Adipose tissue (tissue), 3 donors: ENCODE measurements around the gene TTN. TPM values are rescaled to one million over a fixed set of nuclear protein-coding genes. Genes with fewer than 3 reads are reported as not detected.

Experiments
- H3K27ac ChIP-seq: one replicate; pipeline ENCODE4 v1.5.1; 2013; ENCODE audit warnings: low read depth, low read length
- WGBS, 3 donors: extraction: QIAGEN DNeasy Blood & Tissue Kit; methylation state at CpG; one replicate each; pipeline ENCODE4 v1.1.7; 2013; 5-methylcytosine and 5-hydroxymethylcytosine counted together
- polyA plus RNA-seq, 3 donors: library from polyadenylated mRNA; stranded (reverse); fragments of 200-250 nt; gene quantifications; one replicate each; pipeline ENCODE4 v1.2.3, GENCODE V29; 2013
- donor health status: healthy with polysubstance abuse.
- donor health status: Bipolar disorder and iron deficiency.
- donor health status: healthy.

The TTN gene
- polyA plus RNA-seq: 1 to 10 TPM in 1 of 3 donors, under 1 TPM in 2; 0.03 to 1.9 (median 0.18) TPM

DNA sequence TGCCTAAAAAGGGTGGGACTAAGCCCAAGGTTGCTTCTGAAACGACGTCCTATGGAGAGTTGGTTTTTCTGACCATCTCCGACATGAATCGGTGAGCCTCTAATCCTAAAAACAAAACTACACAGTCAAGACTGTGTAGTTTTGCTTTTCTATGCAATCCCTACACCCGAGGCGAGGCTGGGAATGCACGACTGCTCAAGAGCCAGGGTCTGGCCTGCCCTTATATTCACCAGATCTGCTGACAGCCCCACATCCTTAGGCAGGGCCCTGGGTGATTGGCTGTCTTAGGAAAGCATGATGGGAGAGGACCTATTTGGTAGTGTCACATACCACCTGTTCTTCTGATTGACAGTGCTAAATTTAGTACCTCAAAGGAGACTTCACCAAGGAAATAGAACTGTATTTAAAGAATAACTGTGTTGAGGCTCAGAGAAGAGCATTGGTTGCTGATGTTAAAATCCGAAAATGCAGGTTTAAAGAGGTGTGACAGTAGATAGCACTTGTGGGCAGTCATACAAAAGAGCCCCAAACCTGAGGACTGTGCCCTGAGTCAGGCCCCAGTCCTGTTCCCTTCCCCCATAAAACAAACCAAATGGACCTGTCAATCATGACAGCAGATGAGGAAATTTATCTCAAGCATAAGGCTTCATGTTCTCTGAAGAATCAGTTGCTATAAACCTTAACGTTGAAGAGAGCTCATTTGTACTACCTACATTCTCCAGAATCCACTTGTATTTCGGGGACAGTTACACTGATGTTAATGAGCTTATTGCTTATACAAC, at the start of gene TTN:
Gene TTN (minus strand): TSS at position 197 of the 782 bp plus-strand sequence. CDS start 2,781 bp downstream, outside the sequence.
- WGBS, 3 donors: 84 to 92% (median 90%) methylated on average over 10 of the region's 10 CpGs
- no peak within 1 kb of the TSS for H3K27ac ChIP-seq

GRCh38 chr2:178855151-178855550, 47.9 kb upstream of the TTN start:
- no peak overlapping the region for H3K27ac ChIP-seq

DNA sequence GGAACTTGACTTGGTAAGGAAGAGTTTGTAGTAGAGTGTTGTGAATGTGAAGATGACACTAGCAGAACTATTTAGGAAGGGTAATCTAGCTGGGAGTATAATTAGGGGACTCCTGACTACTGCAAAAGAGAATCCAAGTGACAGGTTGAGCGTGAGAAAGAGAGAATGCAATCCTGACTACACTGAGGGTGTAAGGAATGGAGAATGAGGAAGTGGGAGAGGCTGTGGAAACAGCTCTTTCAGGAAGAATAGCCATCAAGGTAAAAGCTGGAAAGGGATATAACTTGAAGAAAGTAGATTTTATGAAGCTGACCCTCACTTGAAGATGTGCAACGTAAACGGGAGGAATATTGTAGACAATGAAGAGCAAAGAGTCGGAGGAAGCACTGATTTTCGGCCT, 41.1 kb upstream of the TTN start:
- no peak overlapping the region for H3K27ac ChIP-seq
- 96 to 99% (median 98%) methylated on average over 5 of the region's 5 CpGs for WGBS, 3 donors

GRCh38 chr2:178846458-178846802, 39.2 kb upstream of the TTN start:
- 65 to 80% (median 71%) methylated on average over 2 of the region's 2 CpGs for WGBS, 3 donors
- no peak overlapping the region for H3K27ac ChIP-seq

DNA sequence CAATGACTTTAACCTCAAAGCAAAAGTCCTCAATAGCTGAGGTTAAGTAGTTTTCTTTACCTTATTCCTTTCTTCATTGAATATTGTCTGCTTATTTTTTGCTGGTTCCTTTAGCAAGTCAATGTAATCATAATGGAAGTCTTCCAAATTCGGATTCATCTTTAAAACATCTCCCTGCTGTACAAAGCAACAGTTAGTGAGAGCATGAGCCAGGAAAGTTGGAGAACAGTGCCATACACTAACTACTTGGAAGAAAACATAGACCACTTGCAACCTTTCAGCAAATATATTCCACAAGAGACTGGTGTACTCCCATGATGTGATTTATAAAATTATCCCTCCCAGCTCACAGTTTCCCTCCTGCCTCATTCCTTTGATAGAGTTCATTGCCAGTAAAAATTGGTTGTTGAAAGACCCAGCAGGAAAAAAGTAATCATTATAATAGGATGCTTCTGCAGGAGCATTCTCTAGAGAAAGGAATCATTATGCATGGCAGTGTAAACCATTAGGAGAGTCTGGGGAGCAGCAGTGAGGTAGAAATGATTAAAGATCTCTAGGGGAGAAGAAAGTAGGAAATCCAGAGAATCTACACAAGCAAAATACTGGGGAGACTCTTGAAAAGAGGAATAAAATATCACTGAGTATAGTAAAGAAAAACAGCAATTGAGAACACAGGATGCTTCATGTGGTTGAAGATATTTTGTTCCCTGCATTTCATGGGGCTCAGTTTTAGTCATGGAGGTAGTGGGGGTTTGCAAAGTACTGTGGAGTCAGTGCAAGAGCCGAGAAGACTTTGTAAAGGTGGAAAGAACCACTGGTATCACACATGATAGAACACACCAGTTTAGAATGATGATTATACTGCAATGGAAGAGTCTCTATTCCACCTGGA, 38.6 kb upstream of the TTN start:
- H3K27ac ChIP-seq: no peak overlapping the region
- 64 to 67% (median 66%) methylated on average over 2 of the region's 2 CpGs for WGBS, 3 donors

DNA sequence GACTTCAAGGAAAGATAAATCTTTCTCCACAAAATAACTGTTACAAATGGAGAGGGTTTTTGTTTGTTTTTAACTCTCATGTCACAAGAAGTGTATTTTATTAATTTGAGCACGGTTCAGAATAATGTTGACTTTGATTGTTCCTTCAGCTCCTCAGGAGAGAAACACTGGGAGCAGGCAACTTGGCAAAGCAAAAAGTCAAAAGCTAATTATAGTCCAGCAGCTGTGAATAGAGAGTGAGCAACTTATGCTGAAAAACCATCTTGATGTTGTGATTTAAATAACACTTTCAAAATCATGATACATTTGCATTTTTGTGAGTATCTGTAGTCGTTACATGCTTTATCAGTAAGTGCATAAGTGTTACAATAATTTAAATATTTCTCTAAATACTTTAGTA, 37.5 kb upstream of the TTN start:
- H3K27ac ChIP-seq: no peak overlapping the region
- 71 to 78% (median 76%) methylated on average over 2 of the region's 2 CpGs for WGBS, 3 donors

GRCh38 chr2:178844269-178844668, 37.0 kb upstream of the TTN start:
- no peak overlapping the region for H3K27ac ChIP-seq
- 90 to 94% (median 92%) methylated on average over 4 of the region's 4 CpGs for WGBS, 3 donors

DNA sequence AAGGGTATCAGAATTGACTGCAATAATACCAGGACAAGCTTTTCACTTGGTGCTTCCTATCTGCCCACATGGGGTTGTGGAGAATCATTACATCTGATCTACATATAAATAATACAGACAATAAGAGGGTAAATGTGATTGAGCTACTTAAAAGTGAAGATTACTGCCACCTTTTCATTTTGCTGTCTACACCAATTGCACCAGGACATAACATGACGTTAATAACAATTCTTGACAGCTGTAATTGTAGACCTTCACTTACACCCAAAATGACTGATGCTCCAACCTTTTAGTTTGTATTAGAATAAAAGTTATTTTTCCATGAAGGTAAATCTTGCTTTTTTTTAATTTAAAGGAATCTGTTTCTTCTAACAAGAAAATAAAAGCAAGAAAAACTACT, 36.5 kb upstream of the TTN start:
- 94 to 96% (median 94%) methylated on average over 1 of the region's 1 CpG for WGBS, 3 donors
- H3K27ac ChIP-seq: no peak overlapping the region

DNA sequence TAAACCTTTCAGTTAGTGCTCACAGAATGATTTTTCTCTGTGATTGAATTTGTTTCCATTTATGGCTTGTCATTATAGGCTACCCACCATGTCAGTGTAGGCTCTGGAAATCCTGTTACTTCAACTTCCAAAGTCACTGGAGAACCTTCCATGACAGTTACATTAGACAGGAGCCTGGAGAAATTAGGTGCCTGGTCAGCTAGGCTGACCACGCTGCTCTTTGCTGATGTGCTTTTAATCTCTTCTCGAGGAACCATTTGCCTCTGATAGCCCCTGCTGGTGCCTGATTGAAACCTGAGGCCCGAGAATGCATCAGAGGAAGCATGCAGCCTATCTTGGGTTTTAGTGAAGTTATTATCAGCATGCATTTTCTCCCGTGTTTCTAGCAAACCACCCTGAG, 29.6 kb upstream of the TTN start:
- no peak overlapping the region for H3K27ac ChIP-seq
- WGBS, 3 donors: 66 to 71% (median 70%) methylated on average over 4 of the region's 4 CpGs

- WGBS, 3 donors: 83 to 94% (median 93%) methylated on average over 9 of the region's 9 CpGs
These were observed 26.9 kb upstream of the TTN start for GRCh38 chr2:178834086-178834485.

DNA sequence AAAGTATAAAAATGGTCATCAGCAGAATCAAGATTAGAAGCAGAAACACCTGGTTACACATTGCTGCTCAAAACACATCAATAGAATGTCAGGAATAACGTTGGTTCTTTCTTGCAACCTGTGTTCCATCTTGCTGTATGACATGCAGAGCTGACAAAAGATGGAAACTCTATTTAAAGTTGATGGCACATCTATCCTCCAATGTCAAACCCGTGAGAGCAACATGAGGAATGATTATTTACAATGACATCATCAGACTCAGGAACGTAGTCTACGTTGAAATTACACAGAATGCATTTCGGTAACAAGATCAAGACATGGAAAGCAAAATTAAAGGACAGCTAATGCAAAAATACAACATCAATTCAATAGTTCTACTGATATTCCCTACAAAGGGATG, 26.2 kb upstream of the TTN start:
- WGBS, 3 donors: 75 to 86% (median 83%) methylated on average over 5 of the region's 5 CpGs
- no peak overlapping the region for H3K27ac ChIP-seq

More at GRCh38 chr2:178834086-178834485, 26.9 kb upstream of the TTN start:
- H3K27ac ChIP-seq: no peak overlapping the region

GRCh38 chr2:178830451-178830850, 23.2 kb upstream of the TTN start:
- 74 to 87% (median 78%) methylated on average over 2 of the region's 2 CpGs for WGBS, 3 donors
- H3K27ac ChIP-seq: no peak overlapping the region

GRCh38 chr2:178829981-178830380, 22.8 kb upstream of the TTN start:
- 64 to 72% (median 72%) methylated on average over 3 of the region's 3 CpGs for WGBS, 3 donors
- H3K27ac ChIP-seq: no peak overlapping the region

GRCh38 chr2:178829299-178829960, 22.2 kb upstream of the TTN start:
- H3K27ac ChIP-seq: no peak overlapping the region
- 60 to 64% (median 61%) methylated on average over 3 of the region's 3 CpGs for WGBS, 3 donors

GRCh38 chr2:178828486-178828881, 21.3 kb upstream of the TTN start:
- WGBS, 3 donors: 63 to 68% (median 68%) methylated on average over 4 of the region's 4 CpGs
- H3K27ac ChIP-seq: no peak overlapping the region

- no peak overlapping the region for H3K27ac ChIP-seq
- WGBS, 3 donors: 30 to 61% (median 60%) methylated on average over 9 of the region's 9 CpGs
These were observed 20.7 kb upstream of the TTN start for GRCh38 chr2:178827739-178828485.

DNA sequence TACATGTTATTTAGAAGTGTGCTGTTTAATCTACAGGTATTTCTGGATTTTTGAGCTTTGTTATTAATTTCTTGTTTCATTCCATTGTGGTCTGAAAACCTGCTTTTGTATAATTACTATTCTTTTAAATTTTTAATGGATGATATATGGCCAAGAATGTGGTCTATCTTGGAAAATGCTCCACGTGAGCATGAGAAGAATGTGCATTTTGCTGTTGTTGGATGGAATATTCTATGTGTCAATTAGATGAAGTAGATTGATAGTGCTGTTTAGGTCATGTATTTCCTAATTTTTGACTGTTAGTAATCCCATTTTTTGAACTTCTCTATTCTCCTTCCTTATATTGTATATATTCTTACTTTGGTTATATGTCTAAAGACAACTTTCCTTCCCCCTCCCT, 19.9 kb upstream of the TTN start:
- WGBS, 3 donors: 76 to 92% (median 79%) methylated on average over 1 of the region's 1 CpG
- no peak overlapping the region for H3K27ac ChIP-seq

- WGBS, 3 donors: 32 to 74% (median 42%) methylated on average over 1 of the region's 1 CpG
- no peak overlapping the region for H3K27ac ChIP-seq
These were observed 18.0 kb upstream of the TTN start for GRCh38 chr2:178825183-178825582.
